GM19467 (cell line): ENCODE measurements around the gene SRRM4.

Source experiments
- ATAC-seq: cut with Tn5 transposase; IDR thresholded peaks from one replicate; pipeline ENCODE4 v1.9.1; 2021; ENCODE audit warnings: mild to moderate bottlenecking, moderate library complexity; ENCODE audit not compliant: unreplicated experiment

SRRM4 gene

GRCh38 chr12:119183942-119184695 lies 202.8 kb downstream of the SRRM4 start:
- no peak for ATAC-seq

- no peak for ATAC-seq
Observed at GRCh38 chr12:119195256-119195655, 213.9 kb downstream of the SRRM4 start.

GRCh38 chr12:119198440-119198839 lies 217.1 kb downstream of the SRRM4 start:
- no peak for ATAC-seq

GRCh38 chr12:119200601-119201000 lies 219.3 kb downstream of the SRRM4 start:
- no peak for ATAC-seq

- no peak for ATAC-seq
Observed at GRCh38 chr12:119201789-119202543, 220.6 kb downstream of the SRRM4 start.

- ATAC-seq = no peak
Observed at GRCh38 chr12:119202544-119202943, 221.2 kb downstream of the SRRM4 start.

- ATAC-seq = no peak
Observed at GRCh38 chr12:119204131-119204530, 222.8 kb downstream of the SRRM4 start.

- ATAC-seq = no peak
Observed at GRCh38 chr12:119204671-119205285, 223.4 kb downstream of the SRRM4 start.

GRCh38 chr12:119206348-119207062 lies 225.2 kb downstream of the SRRM4 start:
- ATAC-seq = no peak

GRCh38 chr12:119207063-119207560 lies 225.8 kb downstream of the SRRM4 start:
- ATAC-seq = no peak

GRCh38 chr12:119208626-119209061 lies 227.3 kb downstream of the SRRM4 start:
- ATAC-seq = no peak

GRCh38 chr12:119211884-119212283 lies 230.5 kb downstream of the SRRM4 start:
- ATAC-seq = no peak
